ENCODE measurements around the gene APOC3. TPM values are rescaled to one million over a fixed set of nuclear protein-coding genes. Genes with fewer than 3 reads are reported as not detected.

APOC3 gene
- total RNA-seq, 3 donors from 2014 or later (not counting 1 experiment from before 2014, with no cell fraction given): not detected

DNA sequence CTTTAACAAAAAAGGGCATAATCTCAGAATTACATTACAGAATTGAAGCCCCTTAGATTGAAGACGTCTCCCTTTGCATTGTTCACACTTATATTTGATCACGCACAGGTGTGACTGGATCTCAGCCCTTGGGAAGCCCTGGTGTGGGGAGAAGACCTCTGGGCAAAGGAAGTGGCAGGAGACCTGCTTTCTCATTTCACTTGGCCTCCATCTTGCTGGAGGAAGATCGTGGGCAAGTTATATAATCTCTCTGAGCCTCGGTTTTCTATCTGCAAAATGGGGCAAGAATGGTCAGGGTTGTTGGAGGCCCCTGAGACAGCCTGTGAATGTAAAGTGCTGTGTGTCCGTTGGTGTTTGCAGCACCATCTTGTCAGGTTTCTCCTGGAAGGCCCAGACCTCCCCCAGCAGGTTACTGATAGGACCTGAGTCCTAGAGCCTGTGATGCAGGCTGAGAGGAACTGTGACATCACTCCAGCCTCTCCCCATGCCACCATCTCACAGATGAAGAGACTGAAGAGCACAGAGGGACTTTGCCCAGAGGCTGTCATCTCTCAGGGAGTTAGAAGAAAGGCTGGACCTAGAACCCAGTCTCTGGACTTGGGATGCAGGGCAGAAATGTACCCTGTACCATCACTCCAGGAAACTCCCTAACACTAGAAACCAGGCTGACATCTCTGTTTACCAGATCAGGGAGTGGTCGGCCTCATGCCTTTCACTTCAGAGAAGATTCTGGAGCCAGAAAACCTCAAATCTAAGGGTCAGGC lies 8.8 kb downstream of the APOC3 start:
- no peak overlapping the region for H3K4me3 Mint-ChIP-seq
- DNase-seq (no peak), ATAC-seq (no peak)
- WGBS (ENCODE audit: insufficient coverage): 92% methylated on average over 6 of the region's 6 CpGs
- Histone ChIP-seq H3K9me3 (ENCODE audit: control insufficient read depth, insufficient read depth, low read length) (no peaks in the 10 kb centered on the region), H3K27ac (ENCODE audit: low read length) (no peak overlapping the region), H3K4me1 (ENCODE audit: control insufficient read depth, insufficient read depth, low read length) (peaks cover 19% of the 10 kb centered on the region), H3K36me3 (ENCODE audit: control insufficient read depth, insufficient read depth, low read length) (peaks cover 7% of the 10 kb centered on the region), H3K27me3 (ENCODE audit: control insufficient read depth, insufficient read depth, low read length) (no peaks in the 10 kb centered on the region), H3K4me3 (ENCODE audit: low read length) (no peak overlapping the region)
- H3K27ac Mint-ChIP-seq: no peak overlapping the region
- no peaks in the 10 kb centered on the region for H3K27me3 Mint-ChIP-seq (ENCODE audit: low read depth in 2 of 2)
- intact Hi-C loops (cut with micrococcal nuclease): loop anchor here (5.0 kb wide), 1 partner anchor 106 kb away; no protein-coding TSS in a partner anchor
- H3K4me1 Mint-ChIP-seq: peaks cover 17 to 18% of the 10 kb centered on the region in 2 donors
- H3K9me3 Mint-ChIP-seq: no peaks in the 10 kb centered on the region
- H3K36me3 Mint-ChIP-seq: no peaks in the 10 kb centered on the region
- TF ChIP-seq, protein P1, sequence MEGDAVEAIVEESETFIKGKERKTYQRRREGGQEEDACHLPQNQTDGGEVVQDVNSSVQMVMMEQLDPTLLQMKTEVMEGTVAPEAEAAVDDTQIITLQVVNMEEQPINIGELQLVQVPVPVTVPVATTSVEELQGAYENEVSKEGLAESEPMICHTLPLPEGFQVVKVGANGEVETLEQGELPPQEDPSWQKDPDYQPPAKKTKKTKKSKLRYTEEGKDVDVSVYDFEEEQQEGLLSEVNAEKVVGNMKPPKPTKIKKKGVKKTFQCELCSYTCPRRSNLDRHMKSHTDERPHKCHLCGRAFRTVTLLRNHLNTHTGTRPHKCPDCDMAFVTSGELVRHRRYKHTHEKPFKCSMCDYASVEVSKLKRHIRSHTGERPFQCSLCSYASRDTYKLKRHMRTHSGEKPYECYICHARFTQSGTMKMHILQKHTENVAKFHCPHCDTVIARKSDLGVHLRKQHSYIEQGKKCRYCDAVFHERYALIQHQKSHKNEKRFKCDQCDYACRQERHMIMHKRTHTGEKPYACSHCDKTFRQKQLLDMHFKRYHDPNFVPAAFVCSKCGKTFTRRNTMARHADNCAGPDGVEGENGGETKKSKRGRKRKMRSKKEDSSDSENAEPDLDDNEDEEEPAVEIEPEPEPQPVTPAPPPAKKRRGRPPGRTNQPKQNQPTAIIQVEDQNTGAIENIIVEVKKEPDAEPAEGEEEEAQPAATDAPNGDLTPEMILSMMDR (IDR thresholded peaks at IDR 0.05): no peak

DNA sequence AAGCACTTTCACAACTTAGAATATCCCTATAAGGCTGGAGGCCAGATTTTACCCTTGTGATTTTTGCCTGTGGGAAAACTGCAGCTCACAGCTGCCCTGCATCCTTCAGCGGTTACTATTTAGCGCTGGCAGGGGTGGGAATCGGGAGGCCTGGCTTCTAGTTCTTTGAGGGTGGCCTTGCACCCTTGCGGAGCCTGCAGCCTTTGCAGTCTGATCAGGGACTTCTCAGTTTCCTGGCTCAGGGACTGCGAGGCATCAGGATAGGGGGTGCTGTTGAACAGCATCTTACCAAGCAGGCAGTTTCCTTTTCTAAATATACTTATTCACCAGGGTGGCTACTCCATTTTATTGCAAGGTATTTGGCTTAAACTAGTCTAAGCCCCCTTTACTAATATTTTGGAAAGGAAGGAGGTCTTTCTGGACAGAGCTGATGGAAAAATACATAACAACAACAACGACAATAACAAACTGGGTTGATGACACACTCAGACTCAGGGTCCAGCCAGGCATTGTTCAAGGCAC lies 10.6 kb downstream of the APOC3 start:
- H3K27me3 Mint-ChIP-seq (ENCODE audit: low read depth in 2 of 2): no peaks in the 10 kb centered on the region

DNA sequence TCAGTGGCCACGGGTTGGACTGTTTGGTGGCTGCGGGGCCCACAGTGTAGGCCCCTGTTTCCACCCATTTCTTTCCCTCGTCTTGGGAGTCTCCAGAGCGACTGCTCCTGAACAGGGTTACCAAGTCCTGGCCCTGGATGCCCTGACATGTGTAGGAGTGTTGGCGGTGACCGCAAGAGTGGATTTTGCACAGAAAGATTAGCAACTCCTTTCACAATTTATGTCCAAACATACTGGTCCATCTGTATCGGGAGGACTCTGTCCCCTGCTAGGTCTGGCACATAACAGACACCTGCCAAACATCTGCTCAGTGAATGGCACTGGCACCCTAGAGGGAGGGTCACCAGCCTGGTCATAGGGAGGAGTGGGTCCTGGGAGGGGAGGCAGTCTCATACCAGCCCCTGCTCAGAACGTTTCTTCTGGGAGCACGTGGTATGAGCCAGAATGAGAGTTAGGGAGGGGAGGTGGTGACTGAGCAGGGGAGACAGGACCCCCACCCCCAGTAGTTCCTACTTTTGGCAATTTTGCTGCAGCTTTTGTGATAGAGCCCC lies 11.1 kb downstream of the APOC3 start:
- ATAC-seq: no peak

More for the DNA sequence above, 10.6 kb downstream of the APOC3 start:
- intact Hi-C loops (cut with micrococcal nuclease): no loop called here
- no peak overlapping the region for H3K27ac ChIP-seq (ENCODE audit: low read length)
- no peak overlapping the region for H3K27ac Mint-ChIP-seq
- no peaks in the 10 kb centered on the region for H3K9me3 ChIP-seq (ENCODE audit: control insufficient read depth, insufficient read depth, low read length)
- no peak for ATAC-seq
- H3K4me1 ChIP-seq (ENCODE audit: control insufficient read depth, insufficient read depth, low read length): peaks cover 14% of the 10 kb centered on the region
- H3K4me1 Mint-ChIP-seq: peaks cover 11% of the 10 kb centered on the region in 2 donors
- TF ChIP-seq, protein P1 (IDR thresholded peaks at IDR 0.05): no peak
- H3K9me3 Mint-ChIP-seq: no peaks in the 10 kb centered on the region
- peak in 1 of 2 donors; percentile 29 for DNase-seq
- H3K36me3 ChIP-seq (ENCODE audit: control insufficient read depth, insufficient read depth, low read length): peaks cover 22% of the 10 kb centered on the region
- peaks cover 6% of the 10 kb centered on the region for H3K36me3 Mint-ChIP-seq
- H3K4me3 Mint-ChIP-seq: no peak overlapping the region
- H3K4me3 ChIP-seq (ENCODE audit: low read length): no peak overlapping the region
- no peaks in the 10 kb centered on the region for H3K27me3 ChIP-seq (ENCODE audit: control insufficient read depth, insufficient read depth, low read length)
- WGBS (ENCODE audit: insufficient coverage): 77% methylated on average over 6 of the region's 6 CpGs

More for the DNA sequence above, 11.1 kb downstream of the APOC3 start:
- Mint-ChIP-seq H3K27ac (no peak overlapping the region), H3K4me3 (no peak overlapping the region), H3K4me1 (peaks cover 6% of the 10 kb centered on the region in 2 donors), H3K36me3 (peaks cover 12% of the 10 kb centered on the region), H3K27me3 (ENCODE audit: low read depth in 2 of 2) (no peaks in the 10 kb centered on the region), H3K9me3 (no peaks in the 10 kb centered on the region)
- WGBS (ENCODE audit: insufficient coverage): 93% methylated on average over 9 of the region's 9 CpGs
- H3K4me1 ChIP-seq (ENCODE audit: control insufficient read depth, insufficient read depth, low read length): peaks cover 8% of the 10 kb centered on the region
- no peak overlapping the region for H3K27ac ChIP-seq (ENCODE audit: low read length)
- TF ChIP-seq, protein P1 (IDR thresholded peaks at IDR 0.05): no peak
- H3K27me3 ChIP-seq (ENCODE audit: control insufficient read depth, insufficient read depth, low read length): no peaks in the 10 kb centered on the region
- no peak for DNase-seq
- no peaks in the 10 kb centered on the region for H3K9me3 ChIP-seq (ENCODE audit: control insufficient read depth, insufficient read depth, low read length)
- no peak overlapping the region for H3K4me3 ChIP-seq (ENCODE audit: low read length)
- intact Hi-C loops (cut with micrococcal nuclease): no loop called here
- H3K36me3 ChIP-seq (ENCODE audit: control insufficient read depth, insufficient read depth, low read length): peaks cover 27% of the 10 kb centered on the region

Data from natural killer cell (primary cell).